HL-60 (cell line): ENCODE data around the gene UNK.

Source experiments
- DNase-seq, 2 experiments: peaks; one replicate each; pipeline ENCODE4 v3.0.0-alpha.2; 2010 to 2020; ENCODE audit warnings: low read depth in 1 of 2, low spot score in 1 of 2
- H3K27ac ChIP-seq: fragments of 250-450 bp; sonication (Bioruptor Pico); replicated peaks from 2 replicates; pipeline ENCODE4 v1.5.1; 2020; ENCODE audit warnings: mild to moderate bottlenecking, moderate library complexity
- H3K27me3 ChIP-seq: fragments of 250-450 bp; sonication (Bioruptor Pico); 2 replicates; pipeline ENCODE4 v1.5.1; 2021; ENCODE audit warnings: mild to moderate bottlenecking, moderate library complexity; ENCODE audit not compliant: insufficient read depth, poor library complexity, severe bottlenecking
- H3K4me3 ChIP-seq: replicated peaks from 2 replicates; pipeline ENCODE4 v1.5.1; 2011; ENCODE audit warnings: mild to moderate bottlenecking, control low read depth, low read length; ENCODE audit not compliant: insufficient read depth
- GABPA ChIP-seq: IDR thresholded peaks from 2 replicates; pipeline ENCODE4 v1.6.1; 2012; ENCODE audit warnings: low read depth
- POLR2AphosphoS5 ChIP-seq: IDR thresholded peaks from 2 replicates; pipeline ENCODE4 v1.6.1; 2012; ENCODE audit warnings: low read depth
- SPI1 ChIP-seq: IDR thresholded peaks from 2 replicates; pipeline ENCODE4 v1.6.1; 2012; ENCODE audit warnings: low read depth, mild to moderate bottlenecking, borderline replicate concordance
- TF ChIP-seq, protein P1 (sequence below): IDR thresholded peaks from one replicate; pipeline ENCODE4 v1.5.1; 2011; ENCODE audit warnings: low read length, control low read depth, inconsistent platforms; ENCODE audit not compliant: insufficient read depth
- TF ChIP-seq, protein P2 (sequence below): IDR thresholded peaks from 2 replicates; pipeline ENCODE4 v1.6.1; 2012; ENCODE audit warnings: low read depth; ENCODE audit not compliant: insufficient replicate concordance

Gene UNK

DNA sequence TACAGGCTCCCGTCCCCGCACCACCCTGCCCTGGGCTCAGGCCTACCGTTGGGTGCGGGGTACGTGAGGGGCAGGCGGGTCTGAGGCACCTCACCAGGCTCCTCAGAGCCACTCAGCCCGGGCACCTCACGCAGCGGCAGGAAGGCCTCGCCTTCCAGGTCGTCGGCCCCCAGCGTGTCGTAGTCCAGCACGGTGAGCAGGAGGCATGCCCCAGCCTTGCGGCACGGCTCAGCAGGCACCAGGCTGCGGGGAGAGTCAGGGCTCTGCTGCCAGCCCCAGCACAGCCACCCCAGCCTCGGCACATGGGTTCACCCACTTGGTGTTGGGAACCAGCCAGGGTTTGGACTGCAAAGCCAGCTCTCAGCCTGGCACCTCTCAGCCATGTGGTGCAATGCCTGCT lies 44.1 kb downstream of the UNK start:
- H3K27ac ChIP-seq, result no peak overlapping the region
- no peak for DNase-seq
- TF ChIP-seq POLR2AphosphoS5, result no peak
- TF ChIP-seq, protein P1, sequence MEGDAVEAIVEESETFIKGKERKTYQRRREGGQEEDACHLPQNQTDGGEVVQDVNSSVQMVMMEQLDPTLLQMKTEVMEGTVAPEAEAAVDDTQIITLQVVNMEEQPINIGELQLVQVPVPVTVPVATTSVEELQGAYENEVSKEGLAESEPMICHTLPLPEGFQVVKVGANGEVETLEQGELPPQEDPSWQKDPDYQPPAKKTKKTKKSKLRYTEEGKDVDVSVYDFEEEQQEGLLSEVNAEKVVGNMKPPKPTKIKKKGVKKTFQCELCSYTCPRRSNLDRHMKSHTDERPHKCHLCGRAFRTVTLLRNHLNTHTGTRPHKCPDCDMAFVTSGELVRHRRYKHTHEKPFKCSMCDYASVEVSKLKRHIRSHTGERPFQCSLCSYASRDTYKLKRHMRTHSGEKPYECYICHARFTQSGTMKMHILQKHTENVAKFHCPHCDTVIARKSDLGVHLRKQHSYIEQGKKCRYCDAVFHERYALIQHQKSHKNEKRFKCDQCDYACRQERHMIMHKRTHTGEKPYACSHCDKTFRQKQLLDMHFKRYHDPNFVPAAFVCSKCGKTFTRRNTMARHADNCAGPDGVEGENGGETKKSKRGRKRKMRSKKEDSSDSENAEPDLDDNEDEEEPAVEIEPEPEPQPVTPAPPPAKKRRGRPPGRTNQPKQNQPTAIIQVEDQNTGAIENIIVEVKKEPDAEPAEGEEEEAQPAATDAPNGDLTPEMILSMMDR, result no peak
- TF ChIP-seq GABPA, result no peak
- TF ChIP-seq, protein P2, sequence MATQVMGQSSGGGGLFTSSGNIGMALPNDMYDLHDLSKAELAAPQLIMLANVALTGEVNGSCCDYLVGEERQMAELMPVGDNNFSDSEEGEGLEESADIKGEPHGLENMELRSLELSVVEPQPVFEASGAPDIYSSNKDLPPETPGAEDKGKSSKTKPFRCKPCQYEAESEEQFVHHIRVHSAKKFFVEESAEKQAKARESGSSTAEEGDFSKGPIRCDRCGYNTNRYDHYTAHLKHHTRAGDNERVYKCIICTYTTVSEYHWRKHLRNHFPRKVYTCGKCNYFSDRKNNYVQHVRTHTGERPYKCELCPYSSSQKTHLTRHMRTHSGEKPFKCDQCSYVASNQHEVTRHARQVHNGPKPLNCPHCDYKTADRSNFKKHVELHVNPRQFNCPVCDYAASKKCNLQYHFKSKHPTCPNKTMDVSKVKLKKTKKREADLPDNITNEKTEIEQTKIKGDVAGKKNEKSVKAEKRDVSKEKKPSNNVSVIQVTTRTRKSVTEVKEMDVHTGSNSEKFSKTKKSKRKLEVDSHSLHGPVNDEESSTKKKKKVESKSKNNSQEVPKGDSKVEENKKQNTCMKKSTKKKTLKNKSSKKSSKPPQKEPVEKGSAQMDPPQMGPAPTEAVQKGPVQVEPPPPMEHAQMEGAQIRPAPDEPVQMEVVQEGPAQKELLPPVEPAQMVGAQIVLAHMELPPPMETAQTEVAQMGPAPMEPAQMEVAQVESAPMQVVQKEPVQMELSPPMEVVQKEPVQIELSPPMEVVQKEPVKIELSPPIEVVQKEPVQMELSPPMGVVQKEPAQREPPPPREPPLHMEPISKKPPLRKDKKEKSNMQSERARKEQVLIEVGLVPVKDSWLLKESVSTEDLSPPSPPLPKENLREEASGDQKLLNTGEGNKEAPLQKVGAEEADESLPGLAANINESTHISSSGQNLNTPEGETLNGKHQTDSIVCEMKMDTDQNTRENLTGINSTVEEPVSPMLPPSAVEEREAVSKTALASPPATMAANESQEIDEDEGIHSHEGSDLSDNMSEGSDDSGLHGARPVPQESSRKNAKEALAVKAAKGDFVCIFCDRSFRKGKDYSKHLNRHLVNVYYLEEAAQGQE, result no peak
- TF ChIP-seq SPI1, result no peak

GRCh38 chr17:75829747-75830146 lies 45.1 kb downstream of the UNK start:
- TF ChIP-seq, protein P2, result no peak
- TF ChIP-seq SPI1 (no peak), POLR2AphosphoS5 (no peak), GABPA (no peak)
- TF ChIP-seq, protein P1, result no peak
- no peak overlapping the region for H3K27ac ChIP-seq
- no peak for DNase-seq

More for the DNA sequence above, 44.1 kb downstream of the UNK start:
- no peaks in the 10 kb centered on the region for H3K27me3 ChIP-seq
- no peak overlapping the region for H3K4me3 ChIP-seq

DNA sequence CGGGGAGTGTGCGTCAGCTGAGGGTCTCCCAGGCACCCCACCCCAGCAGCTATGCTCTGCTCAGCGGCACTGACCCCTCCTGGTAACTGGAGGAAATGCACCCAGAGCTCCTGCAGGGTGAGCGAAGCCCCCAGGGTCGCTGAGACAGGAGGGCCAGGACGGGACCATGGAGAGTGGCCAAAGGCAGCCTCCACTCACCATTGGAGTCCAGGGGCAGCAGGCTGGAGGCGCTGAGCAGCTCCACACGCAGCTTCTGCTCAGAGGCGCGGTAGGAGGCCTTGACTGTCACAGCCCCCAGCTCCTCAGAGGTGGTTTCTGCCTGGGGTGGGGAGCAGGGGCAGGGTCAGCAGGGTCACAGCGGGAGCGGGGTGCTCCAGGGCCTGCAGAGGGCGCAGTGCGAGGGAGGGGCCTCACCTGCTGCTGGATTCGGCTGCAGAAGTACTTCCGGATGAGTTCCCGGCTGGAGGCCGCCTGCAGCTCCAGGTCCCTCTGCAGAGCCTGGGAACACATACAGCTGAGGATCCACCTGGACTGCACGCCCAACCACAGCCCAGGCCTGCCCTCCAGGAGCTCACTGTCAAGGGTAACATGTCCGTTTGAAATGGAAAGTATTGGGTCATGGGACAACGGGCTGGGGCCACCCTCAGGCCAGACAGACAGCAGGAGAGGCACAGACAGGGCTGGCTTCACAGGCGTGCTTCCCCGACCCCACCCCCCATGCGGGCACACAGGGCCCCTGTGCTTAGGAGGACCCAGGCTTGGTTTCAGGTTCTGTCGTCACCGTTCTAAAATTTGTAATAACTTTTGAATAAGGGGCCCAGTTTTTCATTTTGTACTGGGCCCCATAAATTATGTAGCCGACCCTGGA lies 45.8 kb downstream of the UNK start:
- DNase-seq, result no peak
- Histone ChIP-seq H3K27me3 (no peaks in the 10 kb centered on the region), H3K27ac (no peak overlapping the region), H3K4me3 (no peak overlapping the region)
- TF ChIP-seq POLR2AphosphoS5 (no peak), SPI1 (no peak)
- TF ChIP-seq, protein P1, result peak; percentile 8
- TF ChIP-seq, protein P2, result no peak

More at GRCh38 chr17:75829747-75830146, 45.1 kb downstream of the UNK start:
- Histone ChIP-seq H3K4me3 (no peak overlapping the region), H3K27me3 (no peaks in the 10 kb centered on the region)
